ENCODE results near the gene VSTM5.
"Not testable (repeated sequence)": the region's sequence is repeated elsewhere in the genome, so short reads cannot be mapped to it uniquely, and the experiment has no call there.

Gene VSTM5

GRCh38 chr11:93784935-93785360, 65.5 kb downstream of the VSTM5 start:
- no peak for DNase-seq

GRCh38 chr11:93784145-93784934, 66.1 kb downstream of the VSTM5 start, which contains the start of gene MED17:
Gene MED17, plus strand, starts transcription at chr11:93784282. Its CDS starts 232 bp downstream, at chr11:93784514.
- DNase-seq: peak; percentile 57

GRCh38 chr11:93783765-93784144, 66.7 kb downstream of the VSTM5 start:
- no peak for DNase-seq

GRCh38 chr11:93783362-93783761, 67.1 kb downstream of the VSTM5 start:
- no peak for DNase-seq

GRCh38 chr11:93775289-93775688, 75.1 kb downstream of the VSTM5 start:
- no peak for DNase-seq

- DNase-seq: not testable (repeated sequence)
These were observed 75.9 kb downstream of the VSTM5 start for GRCh38 chr11:93774560-93774959.

GRCh38 chr11:93773601-93774200, 76.7 kb downstream of the VSTM5 start:
- no peak for DNase-seq

GRCh38 chr11:93773045-93773477, 77.4 kb downstream of the VSTM5 start:
- DNase-seq: no peak

GRCh38 chr11:93772123-93772522, 78.3 kb downstream of the VSTM5 start:
- DNase-seq: no peak

GRCh38 chr11:93770160-93770559, 80.3 kb downstream of the VSTM5 start:
- DNase-seq: no peak

All from GOT3 (cell line).